ENCODE data around the gene ADAMTS7. TPM values are rescaled to one million over a fixed set of nuclear protein-coding genes. Genes with fewer than 3 reads are reported as not detected.
"Not testable (repeated sequence)": the region's sequence is repeated elsewhere in the genome, so short reads cannot be mapped to it uniquely, and the experiment has no call there.

The ADAMTS7 gene
- polyA plus RNA-seq, 1 donor = 10.6 TPM

DNA sequence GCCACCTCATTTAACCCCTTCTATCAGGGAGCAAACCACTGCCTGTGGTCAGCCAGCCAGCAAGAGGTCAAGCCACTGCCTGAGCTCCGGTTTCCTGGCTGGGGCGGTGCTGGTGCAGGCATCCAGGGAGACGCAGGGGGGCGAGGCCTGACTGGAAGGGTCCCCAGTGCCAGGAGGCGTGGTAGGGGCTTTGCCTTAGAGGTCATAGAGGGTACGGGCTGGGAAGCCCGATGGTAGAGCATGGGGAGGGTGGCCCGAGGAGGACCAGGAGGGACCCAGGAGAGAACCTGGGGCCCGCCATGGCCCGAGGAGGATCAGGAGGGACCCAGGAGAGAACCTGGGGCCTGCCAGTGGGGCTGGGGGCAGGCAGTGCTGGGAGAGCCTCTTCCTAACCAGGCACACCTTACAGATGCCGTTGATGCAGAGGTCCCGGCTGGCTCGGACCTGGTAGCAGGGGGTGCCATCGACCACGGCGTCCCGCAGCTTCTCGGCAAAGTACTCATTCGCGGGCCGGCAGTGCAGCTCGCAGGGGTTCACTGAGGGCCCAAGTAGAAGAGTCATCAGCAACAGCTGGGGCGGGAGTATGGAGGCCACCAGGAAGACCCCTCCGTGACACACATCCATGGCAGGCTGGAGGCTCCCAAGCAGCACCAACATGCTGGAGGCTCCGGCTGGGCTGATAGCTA lies 37.4 kb downstream of the ADAMTS7 start:
- not testable (repeated sequence) for H3K9me3 ChIP-seq (ENCODE audit: control insufficient read depth, low read depth, low read length); H3K4me3 ChIP-seq (ENCODE audit: low read length); DNase-seq; H3K36me3 ChIP-seq (ENCODE audit: control insufficient read depth, insufficient read depth, low read length); H3K27me3 ChIP-seq (ENCODE audit: control insufficient read depth, insufficient read depth, low read length); H3K27ac ChIP-seq (ENCODE audit: low read length); H3K4me1 ChIP-seq (ENCODE audit: control insufficient read depth, insufficient read depth, low read length)
- no CpG with 5 or more reads among the region's 25 CpGs for WGBS (ENCODE audit: insufficient coverage, low lambda C conversion rate)

DNA sequence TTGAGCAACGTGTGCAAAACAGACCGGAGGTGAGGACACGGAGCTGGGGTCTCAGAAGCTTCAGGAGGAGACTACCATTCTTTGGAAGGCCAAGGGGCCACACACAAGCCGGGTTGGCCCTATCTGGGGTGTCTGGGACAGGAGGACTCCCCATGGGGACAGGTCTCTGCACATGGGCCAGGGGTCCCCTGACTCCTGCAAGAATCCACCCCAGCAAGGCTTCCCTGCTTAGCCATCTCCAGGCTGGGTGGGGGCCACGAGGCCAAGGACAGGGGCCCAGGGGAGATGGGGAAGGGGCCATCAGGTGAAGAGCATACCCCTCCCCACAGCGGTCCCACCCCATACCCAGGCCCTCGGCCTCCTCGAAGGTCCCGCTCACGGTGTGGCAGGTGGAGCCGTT lies 38.5 kb downstream of the ADAMTS7 start:
- WGBS (ENCODE audit: insufficient coverage, low lambda C conversion rate) = no CpG with 5 or more reads among the region's 11 CpGs
- H3K27ac ChIP-seq (ENCODE audit: low read length) = no peak overlapping the region

GRCh38 chr15:78771436-78772000 lies 39.7 kb downstream of the ADAMTS7 start:
- not testable (repeated sequence) for H3K4me1 ChIP-seq (ENCODE audit: control insufficient read depth, insufficient read depth, low read length); H3K27ac ChIP-seq (ENCODE audit: low read length); H3K36me3 ChIP-seq (ENCODE audit: control insufficient read depth, insufficient read depth, low read length); H3K27me3 ChIP-seq (ENCODE audit: control insufficient read depth, insufficient read depth, low read length); DNase-seq; H3K9me3 ChIP-seq (ENCODE audit: control insufficient read depth, low read depth, low read length); H3K4me3 ChIP-seq (ENCODE audit: low read length)
- WGBS (ENCODE audit: insufficient coverage, low lambda C conversion rate) = no CpG with 5 or more reads among the region's 23 CpGs

More for the DNA sequence above, 38.5 kb downstream of the ADAMTS7 start:
- H3K4me1 ChIP-seq (ENCODE audit: control insufficient read depth, insufficient read depth, low read length) = no peaks in the 10 kb centered on the region
- no peaks in the 10 kb centered on the region for H3K27me3 ChIP-seq (ENCODE audit: control insufficient read depth, insufficient read depth, low read length)
- DNase-seq = no peak
- no peak overlapping the region for H3K4me3 ChIP-seq (ENCODE audit: low read length)
- no peaks in the 10 kb centered on the region for H3K36me3 ChIP-seq (ENCODE audit: control insufficient read depth, insufficient read depth, low read length)
- H3K9me3 ChIP-seq (ENCODE audit: control insufficient read depth, low read depth, low read length) = no peaks in the 10 kb centered on the region

DNA sequence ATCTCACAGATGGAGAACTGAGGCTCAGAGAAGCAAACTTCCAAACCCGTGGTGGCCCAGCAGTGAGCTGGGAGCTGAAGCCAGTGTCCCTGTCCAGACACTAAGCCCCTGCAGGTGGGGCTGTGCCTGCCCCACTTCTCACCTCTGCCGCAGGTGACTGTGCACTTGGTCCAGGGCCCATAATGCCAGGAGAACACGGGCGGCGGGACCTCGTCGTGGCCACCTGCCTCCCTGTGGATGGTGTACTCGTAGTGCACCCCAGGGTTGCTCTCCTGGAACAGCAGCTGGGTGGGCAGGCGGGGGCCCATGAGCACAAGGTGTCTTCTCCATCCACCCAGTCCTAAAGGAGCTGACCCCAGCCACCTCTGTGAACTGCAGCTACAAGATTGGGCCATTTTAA lies 40.2 kb downstream of the ADAMTS7 start:
- H3K4me1 ChIP-seq (ENCODE audit: control insufficient read depth, insufficient read depth, low read length); H3K4me3 ChIP-seq (ENCODE audit: low read length); H3K36me3 ChIP-seq (ENCODE audit: control insufficient read depth, insufficient read depth, low read length); H3K27ac ChIP-seq (ENCODE audit: low read length); DNase-seq; H3K9me3 ChIP-seq (ENCODE audit: control insufficient read depth, low read depth, low read length); H3K27me3 ChIP-seq (ENCODE audit: control insufficient read depth, insufficient read depth, low read length): not testable (repeated sequence)
- no CpG with 5 or more reads among the region's 9 CpGs for WGBS (ENCODE audit: insufficient coverage, low lambda C conversion rate)

DNA sequence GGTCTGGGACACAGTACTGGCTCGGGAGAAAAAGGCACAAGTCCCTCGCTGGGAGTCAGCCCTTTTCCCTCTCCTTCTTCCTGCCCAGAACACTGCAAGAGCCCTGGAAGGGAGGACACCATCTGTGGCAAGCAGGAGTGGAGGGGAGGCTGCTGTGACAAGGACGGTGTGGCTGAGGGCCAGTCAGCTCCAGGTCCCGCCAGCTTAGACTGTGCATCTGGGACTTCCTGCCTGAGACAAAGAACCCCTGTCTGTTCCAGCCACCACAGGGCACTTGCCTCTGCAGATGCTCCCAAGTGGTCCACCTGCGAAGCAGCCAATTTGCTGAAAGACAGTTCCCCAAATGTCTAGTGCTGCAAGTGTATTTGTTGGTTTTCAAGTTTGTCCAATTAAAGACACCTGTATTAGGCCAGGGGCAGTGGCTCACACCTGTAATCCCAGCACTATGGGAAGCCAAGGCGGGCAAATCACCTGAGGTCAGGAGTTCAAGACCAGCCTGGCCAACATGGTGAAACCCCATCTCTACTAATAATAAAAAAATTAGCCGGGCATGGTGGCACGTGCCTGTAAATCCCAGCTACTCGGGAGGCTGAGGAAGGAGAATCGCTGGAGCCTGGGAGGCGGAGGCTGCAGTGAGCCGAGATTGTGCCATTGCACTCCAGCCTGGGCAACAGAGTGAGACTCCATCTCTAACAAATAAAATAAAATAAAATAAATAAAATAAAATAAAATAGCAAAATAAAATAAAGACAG lies 41.6 kb downstream of the ADAMTS7 start:
- H3K9me3 ChIP-seq (ENCODE audit: control insufficient read depth, low read depth, low read length); H3K27ac ChIP-seq (ENCODE audit: low read length); H3K4me1 ChIP-seq (ENCODE audit: control insufficient read depth, insufficient read depth, low read length); H3K36me3 ChIP-seq (ENCODE audit: control insufficient read depth, insufficient read depth, low read length); H3K27me3 ChIP-seq (ENCODE audit: control insufficient read depth, insufficient read depth, low read length); H3K4me3 ChIP-seq (ENCODE audit: low read length); DNase-seq: not testable (repeated sequence)
- 100% methylated on average over 1 of the region's 12 CpGs for WGBS (ENCODE audit: insufficient coverage, low lambda C conversion rate)

GRCh38 chr15:78768531-78769408 lies 42.5 kb downstream of the ADAMTS7 start:
- no peak overlapping the region for H3K4me3 ChIP-seq (ENCODE audit: low read length)
- no peak overlapping the region for H3K27ac ChIP-seq (ENCODE audit: low read length)
- H3K36me3 ChIP-seq (ENCODE audit: control insufficient read depth, insufficient read depth, low read length) = no peaks in the 10 kb centered on the region
- no peaks in the 10 kb centered on the region for H3K27me3 ChIP-seq (ENCODE audit: control insufficient read depth, insufficient read depth, low read length)
- H3K9me3 ChIP-seq (ENCODE audit: control insufficient read depth, low read depth, low read length) = no peaks in the 10 kb centered on the region
- no CpG with 5 or more reads among the region's 18 CpGs for WGBS (ENCODE audit: insufficient coverage, low lambda C conversion rate)
- H3K4me1 ChIP-seq (ENCODE audit: control insufficient read depth, insufficient read depth, low read length) = no peaks in the 10 kb centered on the region
- DNase-seq = no peak

DNA sequence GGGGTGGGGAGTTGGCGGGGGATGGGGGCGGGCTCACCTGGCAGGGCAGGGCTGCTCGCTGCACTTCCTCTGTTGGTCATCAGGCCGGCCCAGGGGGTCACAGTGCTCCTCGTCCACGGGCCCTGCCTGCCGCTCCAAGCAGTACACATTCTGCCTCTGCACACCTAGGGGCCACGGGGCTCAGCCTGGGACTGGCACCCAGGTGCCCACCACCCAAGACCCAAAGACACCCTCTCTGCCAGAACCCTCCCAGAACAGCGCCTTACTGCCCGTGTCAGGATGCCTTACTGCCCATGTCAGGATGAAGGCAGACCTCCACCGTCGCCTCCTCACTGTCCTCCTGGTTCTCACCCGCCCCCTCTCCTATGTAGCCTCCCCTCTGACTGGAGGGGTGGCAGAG lies 43.2 kb downstream of the ADAMTS7 start:
- Histone ChIP-seq H3K27me3 (ENCODE audit: control insufficient read depth, insufficient read depth, low read length) (no peaks in the 10 kb centered on the region), H3K9me3 (ENCODE audit: control insufficient read depth, low read depth, low read length) (no peaks in the 10 kb centered on the region), H3K36me3 (ENCODE audit: control insufficient read depth, insufficient read depth, low read length) (no peaks in the 10 kb centered on the region), H3K4me3 (ENCODE audit: low read length) (no peak overlapping the region), H3K4me1 (ENCODE audit: control insufficient read depth, insufficient read depth, low read length) (no peaks in the 10 kb centered on the region), H3K27ac (ENCODE audit: low read length) (no peak overlapping the region)
- DNase-seq = no peak
- no CpG with 5 or more reads among the region's 13 CpGs for WGBS (ENCODE audit: insufficient coverage, low lambda C conversion rate)

DNA sequence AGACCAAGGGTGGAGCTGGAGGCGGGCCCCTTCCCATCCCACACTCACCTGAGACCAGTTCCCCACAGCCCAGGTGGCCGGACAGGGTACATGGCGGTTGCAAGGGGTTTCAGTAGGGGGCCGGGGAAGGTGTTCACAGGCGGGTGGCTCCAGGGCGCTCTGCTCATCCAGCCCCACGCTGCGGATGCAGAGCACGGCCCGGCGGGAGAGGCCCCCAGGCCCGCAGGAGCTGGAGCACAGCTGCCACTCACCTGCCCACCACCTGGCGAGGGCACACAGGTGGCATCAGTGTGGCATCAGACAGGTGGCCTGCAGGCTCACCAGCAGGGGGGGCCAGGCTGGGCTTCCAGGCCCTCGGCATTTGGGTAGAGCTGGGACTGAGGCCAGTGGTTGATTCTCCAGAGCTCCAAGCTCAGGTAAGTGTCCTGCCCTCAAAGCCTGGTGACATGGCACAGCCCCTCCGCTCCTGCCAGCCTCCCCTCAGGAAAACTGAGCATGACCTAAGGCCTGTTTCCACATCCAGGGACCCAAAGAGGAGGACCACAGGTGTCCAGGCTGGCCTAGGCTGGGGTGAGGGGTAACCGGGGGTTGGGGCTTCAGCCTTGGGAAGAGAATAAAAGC lies 43.8 kb downstream of the ADAMTS7 start:
- Histone ChIP-seq H3K27me3 (ENCODE audit: control insufficient read depth, insufficient read depth, low read length) (no peaks in the 10 kb centered on the region), H3K36me3 (ENCODE audit: control insufficient read depth, insufficient read depth, low read length) (no peaks in the 10 kb centered on the region), H3K4me1 (ENCODE audit: control insufficient read depth, insufficient read depth, low read length) (no peaks in the 10 kb centered on the region), H3K27ac (ENCODE audit: low read length) (no peak overlapping the region), H3K4me3 (ENCODE audit: low read length) (no peak overlapping the region), H3K9me3 (ENCODE audit: control insufficient read depth, low read depth, low read length) (no peaks in the 10 kb centered on the region)
- no CpG with 5 or more reads among the region's 16 CpGs for WGBS (ENCODE audit: insufficient coverage, low lambda C conversion rate)
- no peak for DNase-seq

DNA sequence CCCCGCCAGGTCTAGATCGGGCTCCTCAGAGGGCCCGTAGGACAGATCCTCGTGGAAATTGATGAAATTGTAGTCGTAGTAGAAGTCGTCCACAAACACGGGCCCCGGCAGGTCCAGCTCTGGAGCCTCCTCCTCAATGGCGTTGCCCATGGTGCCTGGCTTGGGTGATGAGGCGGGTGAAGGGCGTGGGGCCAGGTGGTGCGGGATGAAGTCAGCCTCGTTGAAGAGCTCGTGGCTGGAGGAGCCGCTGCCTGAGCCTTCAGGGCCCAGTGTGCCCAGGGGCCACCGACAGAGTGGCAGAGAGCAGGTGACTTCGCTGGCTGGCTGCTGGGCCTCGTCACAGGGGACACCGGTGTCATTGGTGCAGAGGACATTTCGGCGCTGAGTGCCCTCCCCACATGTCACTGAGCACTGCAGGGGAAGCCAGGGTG lies 44.6 kb downstream of the ADAMTS7 start:
- not testable (repeated sequence) for DNase-seq; H3K27me3 ChIP-seq (ENCODE audit: control insufficient read depth, insufficient read depth, low read length); H3K4me3 ChIP-seq (ENCODE audit: low read length); H3K27ac ChIP-seq (ENCODE audit: low read length); H3K4me1 ChIP-seq (ENCODE audit: control insufficient read depth, insufficient read depth, low read length); H3K9me3 ChIP-seq (ENCODE audit: control insufficient read depth, low read depth, low read length); H3K36me3 ChIP-seq (ENCODE audit: control insufficient read depth, insufficient read depth, low read length)
- WGBS (ENCODE audit: insufficient coverage, low lambda C conversion rate) = no CpG with 5 or more reads among the region's 21 CpGs

DNA sequence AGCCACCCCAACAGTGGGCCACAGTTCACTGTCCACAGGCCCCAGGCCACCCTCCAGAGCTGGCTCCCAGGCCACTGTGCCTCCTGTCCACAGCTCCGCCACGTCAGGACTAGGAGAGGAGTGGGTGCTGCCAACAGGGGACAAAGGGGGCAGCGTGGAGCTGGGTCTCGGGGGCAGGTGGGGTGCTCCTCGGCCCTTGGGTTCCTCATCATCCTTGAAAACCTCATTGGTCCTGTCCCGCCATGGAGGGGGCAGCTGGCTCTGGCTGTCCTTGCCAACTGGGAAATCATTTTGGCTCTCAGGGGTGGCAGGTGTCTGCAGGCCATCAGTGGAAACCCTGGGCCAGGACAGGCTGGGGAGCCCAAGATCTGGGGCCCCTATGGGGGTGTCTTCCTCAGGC lies 45.2 kb downstream of the ADAMTS7 start:
- Histone ChIP-seq H3K4me3 (ENCODE audit: low read length) (no peak overlapping the region), H3K4me1 (ENCODE audit: control insufficient read depth, insufficient read depth, low read length) (no peaks in the 10 kb centered on the region), H3K9me3 (ENCODE audit: control insufficient read depth, low read depth, low read length) (no peaks in the 10 kb centered on the region), H3K27ac (ENCODE audit: low read length) (no peak overlapping the region), H3K27me3 (ENCODE audit: control insufficient read depth, insufficient read depth, low read length) (no peaks in the 10 kb centered on the region), H3K36me3 (ENCODE audit: control insufficient read depth, insufficient read depth, low read length) (no peaks in the 10 kb centered on the region)
- DNase-seq = no peak
- WGBS (ENCODE audit: insufficient coverage, low lambda C conversion rate) = no CpG with 5 or more reads among the region's 6 CpGs

Data from large intestine (tissue), 3 donors.